Stimulated activated CD8-positive, alpha-beta memory T cell treated with anti-CD3 and anti-CD28 coated beads, Interleukin-4, amount 100 ng/mL, for 24 hours (primary cell): ENCODE measurements around the gene SNF8.

Experiments used
- DNase-seq: peaks from one replicate; pipeline ENCODE4 v3.0.0-alpha.2; 2020; ENCODE audit warnings: low read depth

Gene SNF8

GRCh38 chr17:48890086-48890485 lies 54.6 kb downstream of the SNF8 start:
- DNase-seq: no peak

GRCh38 chr17:48883171-48883570 lies 61.5 kb downstream of the SNF8 start:
- DNase-seq: no peak

- no peak for DNase-seq
Observed at GRCh38 chr17:48882272-48882671, 62.4 kb downstream of the SNF8 start.
